ENCODE data around the gene FBXL20. TPM values are rescaled to one million over a fixed set of nuclear protein-coding genes. Genes with fewer than 3 reads are reported as not detected.

Gene FBXL20
- total and polyA plus RNA-seq, 2 of the 8 experiments (the other 6 are each of a cell fraction or from before 2014, with no cell fraction given), result 5.5 to 11.0 TPM

GRCh38 chr17:39212195-39212810 lies 189.1 kb downstream of the FBXL20 start:
- H2AFZ ChIP-seq (ENCODE audit: low read length), result no peak overlapping the region
- no peak overlapping the region for H2BK15ac ChIP-seq (ENCODE audit: low read length)
- ChIA-PET CTCF (ENCODE audit: partially characterized antibody) (interaction anchor here (0.7 to 24.1 kb wide), 4 partner anchors 9 to 27 kb away, joined by 3 to 982 read pairs (median 9); partner anchors contain the start of gene STAC2), POLR2A (ENCODE audit: partially characterized antibody) (interaction anchor here (1.1 to 3.9 kb wide), 6 partner anchors 8 to 26 kb away, joined by 3 to 13 read pairs (median 4); partner anchors contain the start of genes RPL19 and STAC2)
- no peak overlapping the region for H3K27ac ChIP-seq (ENCODE audit: low read depth, low read length)
- no peaks in the 10 kb centered on the region for H3K79me2 ChIP-seq (ENCODE audit: control insufficient read depth in 1 of 2, insufficient read depth in 2 of 2, low read length in 2 of 2)
- no peak overlapping the region for H3K9ac ChIP-seq (replicated peaks in 1 of 4; ENCODE audit: extremely low read depth in 1 of 4, low read depth in 3 of 4, low read length in 3 of 4)
- H4K8ac ChIP-seq (ENCODE audit: extremely low read depth, insufficient read depth, low read length), result no peak overlapping the region
- no peak overlapping the region for H3K4me3 ChIP-seq (ENCODE audit: extremely low read depth in 1 of 4, insufficient read depth in 2 of 4, low read depth in 3 of 4, low read length in 4 of 4)
- FAIRE-seq (no peak), DNase-seq (ENCODE audit: low read depth in 1 of 2, low spot score in 2 of 2) (no peak)
- no peak overlapping the region for H3K14ac ChIP-seq (ENCODE audit: insufficient read length)
- no peaks in the 10 kb centered on the region for H4K20me1 ChIP-seq (replicated peaks in 1 of 2; ENCODE audit: control insufficient read depth in 1 of 2, insufficient read depth in 2 of 2, low read length in 2 of 2)
- H3K23me2 ChIP-seq (ENCODE audit: low read depth, low read length), result peaks cover 6% of the 10 kb centered on the region; the same call in 1 of the 2 replicates
- H2AK5ac ChIP-seq (ENCODE audit: low read depth, low read length), result no peak overlapping the region
- peaks cover 0 to 4% (median 3%) of the 10 kb centered on the region in 4 experiments; a peak in 3 of 7 replicates for H3K27me3 ChIP-seq (replicated peaks in 1 of 4; ENCODE audit: control insufficient read depth in 3 of 4, extremely low read depth in 1 of 4, insufficient read depth in 3 of 4, low read length in 3 of 4)
- no peaks in the 10 kb centered on the region for H3K36me3 ChIP-seq (ENCODE audit: control insufficient read depth in 2 of 4, insufficient read depth in 4 of 4, low read length in 3 of 4)
- H4K5ac ChIP-seq (ENCODE audit: insufficient read length, low read depth, low read length), result no peak overlapping the region
- H3K4me1 ChIP-seq (replicated peaks in 1 of 4; ENCODE audit: control insufficient read depth in 3 of 4, insufficient read depth in 4 of 4, low read length in 3 of 4), result peaks cover 5 to 32% (median 24%) of the 10 kb centered on the region in 4 experiments
- H3K9me3 ChIP-seq (ENCODE audit: insufficient read depth in 2 of 2, low read depth in 1 of 2, low read length in 1 of 2), result no peaks in the 10 kb centered on the region
- H2BK120ac ChIP-seq (replicated peaks; ENCODE audit: low read depth, low read length), result no peak overlapping the region
- H3K79me1 ChIP-seq (ENCODE audit: low read depth, low read length), result no peaks in the 10 kb centered on the region
- H2BK12ac ChIP-seq (ENCODE audit: low read depth, low read length), result peak overlapping the region; percentile 92; the same call in 1 of the 2 replicates
- H2BK20ac ChIP-seq (ENCODE audit: low read length), result 0 out of 2 replicates have a peak overlapping the region, but pooled peaks have one; percentile 86
- H4K91ac ChIP-seq (replicated peaks; ENCODE audit: insufficient read length, low read length), result no peak overlapping the region
- no peak overlapping the region for H3K4me2 ChIP-seq (ENCODE audit: insufficient read depth in 1 of 2, low read depth in 2 of 2, low read length in 2 of 2)
- WGBS, 2 experiments (ENCODE audit: extremely low coverage in 1 of 2, insufficient coverage in 1 of 2, insufficient read length in 1 of 2, insufficient replicate concordance in 2 of 2, low coverage in 1 of 2, low lambda C conversion rate in 2 of 2, missing lambda C conversion rate in 1 of 2), result 89% methylated on average over 11 of the region's 11 CpGs; no CpG with 5 or more reads in 1 of the 2 experiments
- no peak overlapping the region for H3K56ac ChIP-seq (replicated peaks; ENCODE audit: insufficient read length, low read depth, low read length)
- no peak overlapping the region; the same call in 1 of the 2 replicates for H3K18ac ChIP-seq (ENCODE audit: extremely low read depth, low read length)
- no peak overlapping the region for H3K4ac ChIP-seq (replicated peaks; ENCODE audit: insufficient read length, low read depth, low read length)
- no peak overlapping the region for H2BK5ac ChIP-seq (ENCODE audit: low read depth, low read length)
- H3K23ac ChIP-seq (ENCODE audit: insufficient read length), result no peak overlapping the region

Measured in H1 (cell line).